Stimulated activated CD4-positive, alpha-beta T cell treated with anti-CD3 and anti-CD28 coated beads, TNF-alpha, amount 100 ng/mL, for 24 hours (primary cell): Measurements from ENCODE around the gene KRT6C.
"Not testable (repeated sequence)": the region's sequence is repeated elsewhere in the genome, so short reads cannot be mapped to it uniquely, and the experiment has no call there.

Experiments used
- DNase-seq, 3 experiments: peaks; one replicate each; pipeline ENCODE4 v3.0.0-alpha.2; 2020; ENCODE audit warnings: low read depth in 3 of 3

Gene KRT6C

GRCh38 chr12:52455821-52456220 is 17.8 kb downstream of the KRT6C start:
- no peak for DNase-seq

GRCh38 chr12:52454411-52455201 is 19.0 kb downstream of the KRT6C start:
- DNase-seq, result no peak

- no peak for DNase-seq
Observed at GRCh38 chr12:52452101-52452500, 21.5 kb downstream of the KRT6C start, which contains the start of gene KRT6B. Gene KRT6B, minus strand, starts transcription at chr12:52452146. Its CDS starts 68 bp downstream, at chr12:52452078.

- no peak for DNase-seq
Observed at GRCh38 chr12:52448228-52448627, 25.4 kb downstream of the KRT6C start.

GRCh38 chr12:52447196-52447595 is 26.4 kb downstream of the KRT6C start:
- DNase-seq, result not testable (repeated sequence)

DNA sequence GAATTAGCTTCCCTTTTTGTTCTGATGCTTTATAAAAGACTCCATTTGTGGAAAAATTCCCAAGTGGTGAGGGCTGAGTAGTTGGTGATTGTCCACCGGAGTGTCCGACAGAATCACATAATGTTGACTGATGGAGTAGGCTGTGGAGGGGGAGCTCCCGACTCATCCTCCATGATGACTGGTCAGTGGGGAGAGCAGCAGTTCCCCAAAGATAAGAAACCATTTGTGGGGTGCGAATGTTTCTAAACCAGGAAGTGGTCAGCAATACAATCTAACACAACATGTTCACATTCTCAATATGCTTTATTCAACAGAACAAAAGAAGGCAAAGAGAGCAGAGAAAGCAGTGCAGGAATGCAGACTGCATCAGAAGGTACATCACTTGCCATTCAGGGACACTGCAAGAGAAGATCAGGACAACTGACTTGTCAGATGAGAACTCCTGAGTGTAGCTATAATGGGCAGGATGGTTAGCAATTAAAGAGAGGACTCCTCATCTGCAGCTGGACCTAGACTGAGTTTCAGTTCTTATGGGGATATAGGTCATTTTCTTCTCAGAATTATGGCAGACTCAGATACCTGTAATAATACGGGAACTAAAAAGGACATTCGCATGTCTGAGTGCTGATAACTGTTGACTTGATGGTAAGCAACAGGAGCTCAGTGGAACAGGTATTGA is 27.1 kb downstream of the KRT6C start:
- no peak for DNase-seq

- DNase-seq, result no peak
Observed at GRCh38 chr12:52445876-52446275, 27.7 kb downstream of the KRT6C start.

GRCh38 chr12:52444647-52445595 is 28.7 kb downstream of the KRT6C start:
- no peak for DNase-seq

- no peak for DNase-seq
Observed at GRCh38 chr12:52443966-52444365, 29.6 kb downstream of the KRT6C start.

- no peak for DNase-seq
Observed at GRCh38 chr12:52442600-52443061, 31.0 kb downstream of the KRT6C start.

- DNase-seq, result no peak
Observed at GRCh38 chr12:52441320-52441911, 32.2 kb downstream of the KRT6C start.

GRCh38 chr12:52440821-52441319 is 32.7 kb downstream of the KRT6C start:
- DNase-seq, result no peak

DNA sequence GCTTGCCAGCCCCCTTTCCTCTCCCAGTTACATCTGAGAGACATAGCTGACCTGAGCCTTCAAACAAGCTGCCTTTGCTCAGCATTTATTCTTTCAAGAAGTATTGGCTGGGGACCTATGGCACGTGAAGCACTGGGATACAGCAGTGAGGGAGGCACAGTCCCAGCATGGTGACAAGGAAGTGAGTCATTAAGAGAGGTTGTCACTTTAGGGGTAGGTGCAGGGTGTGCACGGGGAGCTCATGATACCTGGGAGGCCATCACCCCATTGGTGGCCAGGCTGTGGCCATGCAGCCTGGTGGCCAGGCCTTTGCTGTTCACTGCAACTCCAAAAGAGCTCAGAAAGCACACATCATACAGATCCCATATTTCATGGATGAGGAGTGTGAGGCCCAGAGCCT is 33.8 kb downstream of the KRT6C start:
- no peak for DNase-seq

GRCh38 chr12:52439420-52439819 is 34.2 kb downstream of the KRT6C start:
- DNase-seq, result no peak

DNA sequence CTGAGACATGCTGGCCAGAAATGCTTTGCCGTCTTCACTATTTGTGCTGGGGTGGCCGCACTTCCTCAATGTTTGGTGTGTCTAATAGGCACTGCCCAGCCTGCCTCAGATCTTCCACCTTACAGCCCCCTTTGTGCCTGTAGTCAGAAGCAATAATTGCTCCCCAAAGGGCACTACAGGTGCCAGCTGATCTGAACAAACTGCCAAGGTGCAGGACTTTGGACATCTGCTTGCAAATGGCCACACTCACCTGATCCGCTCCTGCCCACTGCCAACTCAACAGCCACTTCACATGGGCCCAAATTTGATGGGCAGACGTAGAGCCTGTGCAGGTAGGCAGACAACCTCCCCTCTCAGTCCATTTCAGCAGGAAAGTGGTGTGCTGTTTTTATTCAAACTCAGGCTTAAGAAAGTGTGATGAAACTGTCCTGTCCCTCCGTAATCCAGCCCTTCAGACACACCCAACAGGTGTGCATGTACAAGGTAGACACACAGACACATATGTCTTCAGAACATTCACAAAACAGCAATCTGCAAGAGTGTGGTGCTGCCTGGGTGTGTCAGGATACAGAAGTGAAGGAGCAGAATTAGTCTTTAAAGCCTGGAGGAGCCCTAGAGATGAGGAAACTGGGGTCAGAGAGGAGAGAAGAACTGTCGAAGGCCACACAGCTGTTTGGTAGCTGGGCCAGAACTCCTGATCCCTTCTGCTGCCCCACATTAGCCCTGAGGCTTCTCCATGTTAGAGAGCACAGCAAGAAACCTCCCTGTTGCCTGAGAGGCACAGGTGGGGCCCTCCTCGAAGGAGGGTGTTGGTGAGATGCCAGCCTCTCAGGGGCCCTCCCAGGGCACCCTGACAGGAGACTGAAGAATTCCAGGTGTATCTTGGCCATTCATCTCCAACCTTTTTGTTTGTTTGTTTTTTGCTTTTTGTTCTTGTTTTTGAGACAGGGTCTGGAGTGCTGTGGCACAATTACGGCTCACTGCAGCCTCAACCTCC is 35.0 kb downstream of the KRT6C start:
- DNase-seq, result no peak

GRCh38 chr12:52437508-52437907 is 36.1 kb downstream of the KRT6C start:
- DNase-seq, result no peak

GRCh38 chr12:52436828-52437474 is 36.7 kb downstream of the KRT6C start:
- DNase-seq, result no peak

GRCh38 chr12:52436000-52436827 is 37.4 kb downstream of the KRT6C start:
- no peak for DNase-seq

- DNase-seq, result no peak
Observed at GRCh38 chr12:52435659-52435999, 38.0 kb downstream of the KRT6C start.
